Gastrocnemius medialis (tissue), 4 donors: Measurements from ENCODE around the gene NAV2.

Source experiments
- CTCF ChIP-seq, 5 experiments: fragments of 450-650 bp in 3 of 5; fragments of 200-600 bp in 2 of 5; sonication (generic) in 2 of 5; IDR thresholded peaks in 4 of 5; conservative IDR thresholded peaks in 1 of 5; 1 replicate in 4 of 5; 2 replicates in 1 of 5; pipeline ENCODE4 v1.5.1; 2016 to 2019; ENCODE audit warnings: antibody characterized with exemption in 5 of 5, mild to moderate bottlenecking in 3 of 5, moderate library complexity in 3 of 5
- POLR2A ChIP-seq, 2 donors: fragments of 450-650 bp; IDR thresholded peaks; one replicate each; pipeline ENCODE4 v1.6.1; 2017; ENCODE audit warnings: antibody characterized with exemption in 2 of 2, mild to moderate bottlenecking in 2 of 2, moderate library complexity in 2 of 2

GRCh38 chr11:19958204-19958603 is 245.6 kb downstream of the NAV2 start:
- TF ChIP-seq CTCF (IDR thresholded peaks at IDR 0.05 in 4 of 5, conservative IDR thresholded peaks at IDR 0.05 in 1 of 5) (no peak), POLR2A (IDR thresholded peaks at IDR 0.05) (no peak)
